Skeletal muscle satellite cell (primary cell): ENCODE results near the gene DHRSX.
A peak's percentile ranks its signal among the peaks of the same experiment; 100 is the strongest.
"Not testable (repeated sequence)": the region's sequence is repeated elsewhere in the genome, so short reads cannot be mapped to it uniquely, and the experiment has no call there.

Experiments
- H3K27me3 ChIP-seq: 2 replicates; pipeline ENCODE4 v1.7.0; 2013; ENCODE audit warnings: low read length; ENCODE audit not compliant: control insufficient read depth, insufficient read depth
- H3K36me3 ChIP-seq: 2 replicates; pipeline ENCODE4 v1.7.0; 2013; ENCODE audit warnings: mild to moderate bottlenecking, control low read depth, low read length; ENCODE audit not compliant: insufficient read depth
- H3K4me1 ChIP-seq: 2 replicates; pipeline ENCODE4 v1.7.0; 2013; ENCODE audit warnings: low read length; ENCODE audit not compliant: control insufficient read depth, insufficient read depth
- H3K4me2 ChIP-seq: 2 replicates; pipeline ENCODE4 v1.7.0; 2013; ENCODE audit warnings: mild to moderate bottlenecking, low read length
- H3K4me3 ChIP-seq: 2 replicates; pipeline ENCODE4 v1.7.0; 2013; ENCODE audit warnings: low read length
- H3K9ac ChIP-seq: 2 replicates; pipeline ENCODE4 v1.7.0; 2013; ENCODE audit warnings: mild to moderate bottlenecking, low read depth, low read length, moderate library complexity
- H3K9me3 ChIP-seq: replicated peaks from 2 replicates; pipeline ENCODE4 v1.7.0; 2013; ENCODE audit warnings: mild to moderate bottlenecking, control low read depth, low read length

The DHRSX gene

GRCh38 chrX:2220829-2221567 lies 279.8 kb downstream of the DHRSX start:
- peaks cover 21% of the 10 kb centered on the region for H3K36me3 ChIP-seq
- peaks cover 3% of the 10 kb centered on the region for H3K9me3 ChIP-seq
- H3K4me3 ChIP-seq: no peak overlapping the region
- no peak overlapping the region for H3K9ac ChIP-seq
- H3K4me2 ChIP-seq: no peak overlapping the region
- no peaks in the 10 kb centered on the region for H3K4me1 ChIP-seq
- no peaks in the 10 kb centered on the region for H3K27me3 ChIP-seq

- Histone ChIP-seq H3K4me3 (no peak overlapping the region), H3K36me3 (peaks cover 19% of the 10 kb centered on the region), H3K9ac (no peak overlapping the region), H3K4me1 (no peaks in the 10 kb centered on the region), H3K4me2 (no peak overlapping the region), H3K9me3 (peaks cover 3% of the 10 kb centered on the region), H3K27me3 (no peaks in the 10 kb centered on the region)
Measured at GRCh38 chrX:2220296-2220695, 280.5 kb downstream of the DHRSX start.

GRCh38 chrX:2214138-2214823 lies 286.5 kb downstream of the DHRSX start:
- H3K36me3 ChIP-seq, H3K9me3 ChIP-seq, H3K4me3 ChIP-seq: not testable (repeated sequence)

GRCh38 chrX:2211667-2212066 lies 289.1 kb downstream of the DHRSX start:
- not testable (repeated sequence) for H3K9me3 ChIP-seq

More at GRCh38 chrX:2214138-2214823, 286.5 kb downstream of the DHRSX start:
- not testable (repeated sequence) for H3K4me1 ChIP-seq, H3K9ac ChIP-seq, H3K27me3 ChIP-seq, H3K4me2 ChIP-seq

GRCh38 chrX:2193273-2193592 lies 307.5 kb downstream of the DHRSX start:
- H3K9me3 ChIP-seq: no peaks in the 10 kb centered on the region
- no peak overlapping the region for H3K4me3 ChIP-seq

More at GRCh38 chrX:2211667-2212066, 289.1 kb downstream of the DHRSX start:
- H3K36me3 ChIP-seq, H3K27me3 ChIP-seq, H3K4me1 ChIP-seq, H3K4me3 ChIP-seq, H3K9ac ChIP-seq, H3K4me2 ChIP-seq: not testable (repeated sequence)

GRCh38 chrX:2192584-2193272 lies 308.0 kb downstream of the DHRSX start:
- no peaks in the 10 kb centered on the region for H3K36me3 ChIP-seq
- no peaks in the 10 kb centered on the region for H3K4me1 ChIP-seq

More at GRCh38 chrX:2193273-2193592, 307.5 kb downstream of the DHRSX start:
- no peak overlapping the region for H3K9ac ChIP-seq
- no peaks in the 10 kb centered on the region for H3K36me3 ChIP-seq
- no peak overlapping the region for H3K4me2 ChIP-seq
- H3K4me1 ChIP-seq: no peaks in the 10 kb centered on the region
- H3K27me3 ChIP-seq: no peaks in the 10 kb centered on the region

GRCh38 chrX:2188840-2189239 lies 311.9 kb downstream of the DHRSX start:
- peaks cover 4% of the 10 kb centered on the region for H3K9me3 ChIP-seq
- H3K4me1 ChIP-seq: no peaks in the 10 kb centered on the region
- no peak overlapping the region for H3K4me2 ChIP-seq
- H3K36me3 ChIP-seq: no peaks in the 10 kb centered on the region
- H3K9ac ChIP-seq: no peak overlapping the region
- H3K27me3 ChIP-seq: no peaks in the 10 kb centered on the region
- no peak overlapping the region for H3K4me3 ChIP-seq

More at GRCh38 chrX:2192584-2193272, 308.0 kb downstream of the DHRSX start:
- Histone ChIP-seq H3K4me3 (no peak overlapping the region), H3K4me2 (no peak overlapping the region), H3K9ac (no peak overlapping the region), H3K9me3 (peaks cover 2% of the 10 kb centered on the region), H3K27me3 (no peaks in the 10 kb centered on the region)

- no peaks in the 10 kb centered on the region for H3K4me1 ChIP-seq
- no peak overlapping the region for H3K9ac ChIP-seq
- no peaks in the 10 kb centered on the region for H3K27me3 ChIP-seq
- H3K36me3 ChIP-seq: no peaks in the 10 kb centered on the region
- H3K4me3 ChIP-seq: no peak overlapping the region
- peaks cover 4% of the 10 kb centered on the region for H3K9me3 ChIP-seq
- H3K4me2 ChIP-seq: peak overlapping the region; percentile 15
Measured at GRCh38 chrX:2188330-2188792, 312.4 kb downstream of the DHRSX start.

- H3K4me2 ChIP-seq: no peak overlapping the region
- no peaks in the 10 kb centered on the region for H3K36me3 ChIP-seq
- H3K27me3 ChIP-seq: no peaks in the 10 kb centered on the region
- no peaks in the 10 kb centered on the region for H3K4me1 ChIP-seq
- peaks cover 4% of the 10 kb centered on the region for H3K9me3 ChIP-seq
- H3K9ac ChIP-seq: no peak overlapping the region
- H3K4me3 ChIP-seq: no peak overlapping the region
Measured at GRCh38 chrX:2187352-2188115, 313.2 kb downstream of the DHRSX start.

GRCh38 chrX:2185341-2186082 lies 315.3 kb downstream of the DHRSX start:
- Histone ChIP-seq H3K4me1 (no peaks in the 10 kb centered on the region), H3K9ac (no peak overlapping the region), H3K4me2 (no peak overlapping the region), H3K27me3 (no peaks in the 10 kb centered on the region), H3K36me3 (no peaks in the 10 kb centered on the region), H3K4me3 (no peak overlapping the region), H3K9me3 (peaks cover 4% of the 10 kb centered on the region)
